Hematopoietic multipotent progenitor cell (in vitro differentiated cells): ENCODE data around the gene RNASET2. TPM values are rescaled to one million over a fixed set of nuclear protein-coding genes. Genes with fewer than 3 reads are reported as not detected.
A peak's percentile ranks its signal among the peaks of the same experiment; 100 is the strongest.

ENCODE experiments used
- DNase-seq, 3 donors: peaks; one replicate each; pipeline ENCODE4 v3.0.0-alpha.2; 2011 to 2015; ENCODE audit warnings: low read depth in 2 of 3, low spot score in 2 of 3
- total RNA-seq: library from RNA; depleted of rRNA; stranded (reverse); fragments of >200 nt; gene quantifications from one replicate; pipeline ENCODE4 v1.2.3, GENCODE V29; 2012

Gene RNASET2
- total RNA-seq = 27.2 TPM

- peak; percentile 90 to 92 (median 91) for DNase-seq
Observed at GRCh38 chr6:166956444-166957086, at the start of gene RNASET2. RNASET2 (minus strand) TSS chr6:166956550; CDS start chr6:166956182, 368 bp downstream.

GRCh38 chr6:167005350-167006159 is 49.2 kb upstream of the RNASET2 start:
- DNase-seq = no peak

GRCh38 chr6:167000759-167001158 is 44.4 kb upstream of the RNASET2 start:
- no peak for DNase-seq

- no peak for DNase-seq
Observed at GRCh38 chr6:166999884-167000253, 43.5 kb upstream of the RNASET2 start.

GRCh38 chr6:166999145-166999883 is 43.0 kb upstream of the RNASET2 start, which contains the start of gene CEP43:
CEP43 (plus strand) TSS chr6:166999397; CDS start chr6:166999413, 16 bp downstream.
- peak; percentile 79 to 97 (median 96) for DNase-seq

- DNase-seq = peak in 1 of 3 donors; percentile 12
Observed at GRCh38 chr6:166998256-166999144, 42.1 kb upstream of the RNASET2 start.

- peak in 2 of 3 donors; percentile 69 to 80 for DNase-seq
Observed at GRCh38 chr6:166997768-166998255, 41.5 kb upstream of the RNASET2 start.

- no peak for DNase-seq
Observed at GRCh38 chr6:166997348-166997747, 41.0 kb upstream of the RNASET2 start.

- DNase-seq = no peak
Observed at GRCh38 chr6:166996406-166996805, 40.1 kb upstream of the RNASET2 start.

GRCh38 chr6:166989427-166990032 is 33.2 kb upstream of the RNASET2 start:
- DNase-seq = peak; percentile 37 to 82 (median 44)

- DNase-seq = no peak
Observed at GRCh38 chr6:166988674-166989201, 32.4 kb upstream of the RNASET2 start.

- no peak for DNase-seq
Observed at GRCh38 chr6:166987930-166988329, 31.6 kb upstream of the RNASET2 start.

GRCh38 chr6:166987448-166987847 is 31.1 kb upstream of the RNASET2 start:
- no peak for DNase-seq

- no peak for DNase-seq
Observed at GRCh38 chr6:166980738-166981137, 24.4 kb upstream of the RNASET2 start.

GRCh38 chr6:166977621-166978525 is 21.5 kb upstream of the RNASET2 start:
- DNase-seq = no peak

GRCh38 chr6:166976636-166977035 is 20.3 kb upstream of the RNASET2 start:
- no peak for DNase-seq

- DNase-seq = no peak
Observed at GRCh38 chr6:166972101-166972500, 15.8 kb upstream of the RNASET2 start.

- DNase-seq = no peak
Observed at GRCh38 chr6:166971271-166971670, 14.9 kb upstream of the RNASET2 start.
